A673 (cell line): ENCODE data around the gene PCDH10.

Source experiments
- EZH2 ChIP-seq: fragments of 200-600 bp; sonication (generic); IDR thresholded peaks from 2 replicates; pipeline ENCODE4 v1.6.1; 2017; ENCODE audit warnings: borderline replicate concordance, low read depth, mild to moderate bottlenecking, mixed read lengths, antibody characterized with exemption, low read length; ENCODE audit not compliant: poor library complexity, severe bottlenecking
- TF ChIP-seq, protein P1 (sequence below): fragments of 300-800, 200-600 bp; sonication (generic); conservative IDR thresholded peaks from 2 replicates; pipeline ENCODE4 v1.5.1; 2017; ENCODE audit warnings: low read depth, mild to moderate bottlenecking, antibody characterized with exemption, low read length, moderate library complexity, mixed read lengths

DNA sequence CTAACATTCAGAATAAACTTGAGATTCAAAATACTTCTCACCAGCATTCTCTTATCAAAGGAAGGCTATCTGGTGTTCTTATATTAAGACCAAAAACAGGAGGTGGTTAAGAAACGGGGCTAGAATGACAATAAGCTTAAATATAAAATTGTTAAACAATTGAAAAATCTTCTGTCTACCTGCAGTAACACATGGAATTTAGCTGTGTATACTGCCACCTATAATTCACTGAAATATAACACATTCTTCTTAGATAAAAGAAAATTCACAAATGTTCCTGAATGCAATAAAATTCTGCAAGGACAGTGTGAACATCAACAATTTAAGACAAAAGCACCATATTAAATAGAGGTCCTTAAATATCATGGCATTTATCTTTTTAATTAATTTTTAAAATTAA lies 11.5 kb upstream of the PCDH10 start:
- TF ChIP-seq, protein P1, sequence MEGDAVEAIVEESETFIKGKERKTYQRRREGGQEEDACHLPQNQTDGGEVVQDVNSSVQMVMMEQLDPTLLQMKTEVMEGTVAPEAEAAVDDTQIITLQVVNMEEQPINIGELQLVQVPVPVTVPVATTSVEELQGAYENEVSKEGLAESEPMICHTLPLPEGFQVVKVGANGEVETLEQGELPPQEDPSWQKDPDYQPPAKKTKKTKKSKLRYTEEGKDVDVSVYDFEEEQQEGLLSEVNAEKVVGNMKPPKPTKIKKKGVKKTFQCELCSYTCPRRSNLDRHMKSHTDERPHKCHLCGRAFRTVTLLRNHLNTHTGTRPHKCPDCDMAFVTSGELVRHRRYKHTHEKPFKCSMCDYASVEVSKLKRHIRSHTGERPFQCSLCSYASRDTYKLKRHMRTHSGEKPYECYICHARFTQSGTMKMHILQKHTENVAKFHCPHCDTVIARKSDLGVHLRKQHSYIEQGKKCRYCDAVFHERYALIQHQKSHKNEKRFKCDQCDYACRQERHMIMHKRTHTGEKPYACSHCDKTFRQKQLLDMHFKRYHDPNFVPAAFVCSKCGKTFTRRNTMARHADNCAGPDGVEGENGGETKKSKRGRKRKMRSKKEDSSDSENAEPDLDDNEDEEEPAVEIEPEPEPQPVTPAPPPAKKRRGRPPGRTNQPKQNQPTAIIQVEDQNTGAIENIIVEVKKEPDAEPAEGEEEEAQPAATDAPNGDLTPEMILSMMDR, result no peak
- no peak for TF ChIP-seq EZH2
